B cell (primary cell): ENCODE results near the gene FYB2. TPM values are rescaled to one million over a fixed set of nuclear protein-coding genes. Genes with fewer than 3 reads are reported as not detected.

Experiments used
- ATAC-seq: fragments of 200-7000 bp; cut with Tn5 transposase; one replicate; pipeline ENCODE4 v1.10.0; 2021; ENCODE audit warnings: low read depth, mild to moderate bottlenecking, moderate number of reproducible peaks, moderate library complexity
- CTCF ChIA-PET: fragments of 350-600 bp; sonication (Branson Sonifier 250); formaldehyde crosslinking; loops from one replicate; lab custom pipeline; 2021; ENCODE audit warnings: antibody characterized with exemption, inconsistent platforms; lab: Charles Lee
- POLR2A ChIA-PET: fragments of 350-600 bp; sonication (Branson Sonifier 250); formaldehyde crosslinking; loops from one replicate; lab custom pipeline; 2021; ENCODE audit warnings: antibody characterized with exemption; lab: Charles Lee
- DNase-seq: peaks from one replicate; pipeline ENCODE4 v3.0.0; 2013
- H2AFZ ChIP-seq: 2 replicates; pipeline ENCODE4 v1.6.1; 2012; ENCODE audit warnings: mild to moderate bottlenecking, low read depth, low read length; ENCODE audit not compliant: insufficient read depth, poor library complexity, severe bottlenecking
- H3K27ac ChIP-seq, 2 donors: 1 replicate in 1 of 2; 2 replicates in 1 of 2; pipeline ENCODE4 v1.5.1; 2012 to 2013; ENCODE audit warnings: low read length in 2 of 2, mild to moderate bottlenecking in 2 of 2, moderate library complexity in 1 of 2
- H3K27me3 ChIP-seq, 4 experiments: fragments of 200-600 bp in 1 of 4; sonication (generic) in 1 of 4; replicated peaks in 1 of 4; 1 replicate in 2 of 4; 2 replicates in 2 of 4; pipeline versions ENCODE4 v1.6.1 to v1.7.0; 2013 to 2016; ENCODE audit warnings: low read length in 3 of 4, mild to moderate bottlenecking in 2 of 4, mixed read lengths in 1 of 4, moderate library complexity in 1 of 4; ENCODE audit not compliant: insufficient read depth in 4 of 4, control insufficient read depth in 3 of 4; ENCODE audit errors: control extremely low read depth in 1 of 4
- H3K36me3 ChIP-seq, 2 experiments: replicated peaks in 1 of 2; 1 replicate in 1 of 2; 2 replicates in 1 of 2; pipeline versions ENCODE4 v1.6.1 to v1.7.1; 2013; ENCODE audit warnings: low read length in 1 of 2; ENCODE audit not compliant: insufficient read depth in 2 of 2, control insufficient read depth in 1 of 2; ENCODE audit errors: control extremely low read depth in 1 of 2, extremely low read depth in 1 of 2
- H3K4me1 ChIP-seq, 2 donors: fragments of 200-600 bp in 1 of 2; sonication (generic) in 1 of 2; 1 replicate in 1 of 2; 2 replicates in 1 of 2; pipeline versions ENCODE4 v1.5.1 to v1.6.1; 2013 to 2017; ENCODE audit warnings: low read length in 2 of 2; ENCODE audit not compliant: control insufficient read depth in 2 of 2, insufficient read depth in 2 of 2
- H3K4me2 ChIP-seq: replicated peaks from 2 replicates; pipeline ENCODE3; 2012; ENCODE audit warnings: mild to moderate bottlenecking, low read depth, low read length; ENCODE audit not compliant: poor library complexity, severe bottlenecking
- H3K4me3 ChIP-seq, 5 experiments: fragments of 200-600 bp in 1 of 5; sonication (generic) in 1 of 5; 1 replicate in 3 of 5; 2 replicates in 2 of 5; pipeline versions ENCODE4 v1.5.1 to v1.7.0; 2011 to 2016; ENCODE audit warnings: low read length in 4 of 5, mild to moderate bottlenecking in 4 of 5, low read depth in 2 of 5, control low read depth in 1 of 5, moderate library complexity in 1 of 5; ENCODE audit not compliant: insufficient read depth in 1 of 5; ENCODE audit errors: control extremely low read depth in 1 of 5, extremely low read depth in 1 of 5
- H3K79me2 ChIP-seq: fragments of 200-600 bp; sonication (generic); one replicate; pipeline ENCODE4 v1.6.0; 2016; ENCODE audit warnings: low read length; ENCODE audit not compliant: control insufficient read depth, insufficient read depth
- H3K9ac ChIP-seq: fragments of 200-600 bp; sonication (generic); 2 replicates; pipeline ENCODE4 v1.6.1; 2017; ENCODE audit warnings: mild to moderate bottlenecking, low read length, moderate library complexity
- H3K9me3 ChIP-seq, 3 donors: one replicate each; pipeline versions ENCODE4 v1.6.1 to v1.7.1; 2013; ENCODE audit warnings: low read length in 2 of 3; ENCODE audit not compliant: control insufficient read depth in 2 of 3, insufficient read depth in 1 of 3; ENCODE audit errors: control extremely low read depth in 1 of 3
- H4K20me1 ChIP-seq: 2 replicates; pipeline ENCODE4 v1.6.0; 2012; ENCODE audit warnings: mild to moderate bottlenecking, low read length; ENCODE audit not compliant: insufficient read depth, control insufficient read depth, poor library complexity, severe bottlenecking
- H3K27ac Mint-ChIP-seq: one replicate; pipeline ENCODE4 v1.8.0; 2021; ENCODE audit warnings: mixed read lengths
- H3K27me3 Mint-ChIP-seq: one replicate; pipeline ENCODE4 v1.8.0; 2021; ENCODE audit warnings: mixed read lengths
- H3K4me1 Mint-ChIP-seq: one replicate; pipeline ENCODE4 v1.8.0; 2021; ENCODE audit warnings: mixed read lengths
- H3K4me3 Mint-ChIP-seq: one replicate; pipeline ENCODE4 v1.8.0; 2021; ENCODE audit warnings: mixed read lengths
- H3K9me3 Mint-ChIP-seq: one replicate; pipeline ENCODE4 v1.8.0; 2022; ENCODE audit warnings: mixed read lengths; ENCODE audit not compliant: insufficient read depth
- EZH2 ChIP-seq: IDR thresholded peaks from 2 replicates; pipeline ENCODE4 v1.6.1; 2012; ENCODE audit warnings: borderline replicate concordance, low read depth, mild to moderate bottlenecking, moderate library complexity, low read length; ENCODE audit not compliant: insufficient read depth, poor library complexity, severe bottlenecking
- WGBS: methylation state at CpG from one replicate; pipeline ENCODE4 v1.1.5; 2013; ENCODE audit warnings: missing lambda C conversion rate; ENCODE audit not compliant: insufficient coverage; 5-methylcytosine and 5-hydroxymethylcytosine counted together
- intact Hi-C: fragments of 100-400 bp; cut with micrococcal nuclease; formaldehyde crosslinking; loops from one replicate; pipeline ENCODE4 v1.10.0; 2022
- polyA plus RNA-seq: library from polyadenylated mRNA; depleted of rRNA; stranded (reverse); fragments of >200 nt; gene quantifications from 2 replicates; pipeline ENCODE4 v1.2.3, GENCODE V29; 2012
- total RNA-seq, 2 donors: library from RNA; stranded (reverse); fragments of 120-200 nt in 1 of 2; gene quantifications; 1 replicate in 1 of 2; 2 replicates in 1 of 2; pipeline versions ENCODE4 v1.2.3 to v1.2.4, GENCODE V29; 2013 to 2022
- TF ChIP-seq, protein P1 (sequence below): fragments of 200-600 bp; IDR thresholded peaks from one replicate; pipeline ENCODE4 v1.8.0; 2022; ENCODE audit warnings: antibody characterized with exemption, mild to moderate bottlenecking

Gene FYB2
- total and polyA plus RNA-seq, 2 donors (not counting 1 experiment from before 2014, with no cell fraction given) = not detected

GRCh38 chr1:56675763-56676162 is 143.4 kb downstream of the FYB2 start:
- H3K27me3 ChIP-seq = no peaks in the 10 kb centered on the region
- Mint-ChIP-seq H3K4me3 (no peak overlapping the region), H3K4me1 (no peaks in the 10 kb centered on the region), H3K27ac (no peak overlapping the region), H3K9me3 (no peaks in the 10 kb centered on the region), H3K27me3 (peaks cover 13% of the 10 kb centered on the region)
- H4K20me1 ChIP-seq = no peaks in the 10 kb centered on the region
- no peaks in the 10 kb centered on the region for H3K9me3 ChIP-seq
- no peak overlapping the region for H2AFZ ChIP-seq
- no peaks in the 10 kb centered on the region for H3K4me1 ChIP-seq
- H3K79me2 ChIP-seq = no peaks in the 10 kb centered on the region
- no peak overlapping the region for H3K27ac ChIP-seq
- no peak overlapping the region for H3K4me2 ChIP-seq
- no peak for ATAC-seq
- DNase-seq = no peak
- H3K4me3 ChIP-seq = no peak overlapping the region
- intact Hi-C loops = no loop called here
- CTCF ChIA-PET = no interaction called here
- H3K36me3 ChIP-seq = no peaks in the 10 kb centered on the region
- no peak for TF ChIP-seq EZH2
- TF ChIP-seq, protein P1, sequence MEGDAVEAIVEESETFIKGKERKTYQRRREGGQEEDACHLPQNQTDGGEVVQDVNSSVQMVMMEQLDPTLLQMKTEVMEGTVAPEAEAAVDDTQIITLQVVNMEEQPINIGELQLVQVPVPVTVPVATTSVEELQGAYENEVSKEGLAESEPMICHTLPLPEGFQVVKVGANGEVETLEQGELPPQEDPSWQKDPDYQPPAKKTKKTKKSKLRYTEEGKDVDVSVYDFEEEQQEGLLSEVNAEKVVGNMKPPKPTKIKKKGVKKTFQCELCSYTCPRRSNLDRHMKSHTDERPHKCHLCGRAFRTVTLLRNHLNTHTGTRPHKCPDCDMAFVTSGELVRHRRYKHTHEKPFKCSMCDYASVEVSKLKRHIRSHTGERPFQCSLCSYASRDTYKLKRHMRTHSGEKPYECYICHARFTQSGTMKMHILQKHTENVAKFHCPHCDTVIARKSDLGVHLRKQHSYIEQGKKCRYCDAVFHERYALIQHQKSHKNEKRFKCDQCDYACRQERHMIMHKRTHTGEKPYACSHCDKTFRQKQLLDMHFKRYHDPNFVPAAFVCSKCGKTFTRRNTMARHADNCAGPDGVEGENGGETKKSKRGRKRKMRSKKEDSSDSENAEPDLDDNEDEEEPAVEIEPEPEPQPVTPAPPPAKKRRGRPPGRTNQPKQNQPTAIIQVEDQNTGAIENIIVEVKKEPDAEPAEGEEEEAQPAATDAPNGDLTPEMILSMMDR = no peak
- POLR2A ChIA-PET = no interaction called here
- H3K9ac ChIP-seq = no peak overlapping the region

GRCh38 chr1:56672579-56672978 is 146.6 kb downstream of the FYB2 start:
- H3K4me3 ChIP-seq = no peak overlapping the region
- DNase-seq = no peak
- H4K20me1 ChIP-seq = no peaks in the 10 kb centered on the region
- H3K27me3 ChIP-seq = no peaks in the 10 kb centered on the region
- H3K4me1 ChIP-seq = no peaks in the 10 kb centered on the region
- ChIA-PET CTCF (no interaction called here), POLR2A (no interaction called here)
- no peak overlapping the region for H3K27ac ChIP-seq
- no peak for TF ChIP-seq EZH2
- intact Hi-C loops = no loop called here
- Mint-ChIP-seq H3K9me3 (no peaks in the 10 kb centered on the region), H3K4me3 (no peak overlapping the region), H3K4me1 (no peaks in the 10 kb centered on the region), H3K27ac (no peak overlapping the region), H3K27me3 (peaks cover 22% of the 10 kb centered on the region)
- ATAC-seq = no peak
- no peaks in the 10 kb centered on the region for H3K79me2 ChIP-seq
- no peaks in the 10 kb centered on the region for H3K36me3 ChIP-seq
- WGBS = 100% methylated on average over 1 of the region's 1 CpG
- H3K9ac ChIP-seq = no peak overlapping the region
- no peaks in the 10 kb centered on the region for H3K9me3 ChIP-seq
- H3K4me2 ChIP-seq = no peak overlapping the region
- no peak overlapping the region for H2AFZ ChIP-seq
